GM19438 (cell line): ENCODE results near the gene KNSTRN.

Experiments used
- ATAC-seq: cut with Tn5 transposase; IDR thresholded peaks from one replicate; pipeline ENCODE4 v1.9.1; 2021; ENCODE audit warnings: low read depth; ENCODE audit not compliant: unreplicated experiment

KNSTRN gene

DNA sequence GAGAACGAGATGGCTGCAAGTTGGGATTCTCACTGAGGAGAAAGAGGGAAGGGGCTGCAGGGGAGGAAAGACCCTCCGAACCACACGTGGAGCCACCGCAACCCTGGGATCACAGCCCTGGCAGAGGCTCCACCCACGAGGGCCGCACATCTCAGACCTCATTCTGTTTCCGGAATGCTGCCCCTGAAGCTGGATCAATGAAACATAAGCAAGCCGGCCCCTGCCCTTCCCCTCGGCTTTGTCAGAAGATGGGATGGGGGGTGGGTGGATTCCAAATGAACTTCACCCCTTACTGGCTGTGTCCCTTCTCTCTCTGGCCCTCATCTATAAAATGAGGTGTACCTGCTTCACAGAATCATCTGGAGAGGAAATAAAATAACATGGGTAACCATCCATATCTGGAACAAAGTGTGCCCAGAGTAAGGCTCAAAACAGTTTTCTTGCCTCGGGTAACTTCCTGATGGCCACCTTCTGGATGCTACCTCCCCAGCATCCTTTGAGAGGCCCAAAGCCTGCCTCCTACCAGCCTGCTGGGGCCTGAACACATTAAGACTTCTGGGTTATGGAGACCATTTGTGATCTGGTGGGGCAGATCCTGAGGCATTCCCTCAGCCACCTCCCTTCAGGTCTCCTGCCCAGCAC, 37.2 kb upstream of the KNSTRN start:
- ATAC-seq, result no peak

DNA sequence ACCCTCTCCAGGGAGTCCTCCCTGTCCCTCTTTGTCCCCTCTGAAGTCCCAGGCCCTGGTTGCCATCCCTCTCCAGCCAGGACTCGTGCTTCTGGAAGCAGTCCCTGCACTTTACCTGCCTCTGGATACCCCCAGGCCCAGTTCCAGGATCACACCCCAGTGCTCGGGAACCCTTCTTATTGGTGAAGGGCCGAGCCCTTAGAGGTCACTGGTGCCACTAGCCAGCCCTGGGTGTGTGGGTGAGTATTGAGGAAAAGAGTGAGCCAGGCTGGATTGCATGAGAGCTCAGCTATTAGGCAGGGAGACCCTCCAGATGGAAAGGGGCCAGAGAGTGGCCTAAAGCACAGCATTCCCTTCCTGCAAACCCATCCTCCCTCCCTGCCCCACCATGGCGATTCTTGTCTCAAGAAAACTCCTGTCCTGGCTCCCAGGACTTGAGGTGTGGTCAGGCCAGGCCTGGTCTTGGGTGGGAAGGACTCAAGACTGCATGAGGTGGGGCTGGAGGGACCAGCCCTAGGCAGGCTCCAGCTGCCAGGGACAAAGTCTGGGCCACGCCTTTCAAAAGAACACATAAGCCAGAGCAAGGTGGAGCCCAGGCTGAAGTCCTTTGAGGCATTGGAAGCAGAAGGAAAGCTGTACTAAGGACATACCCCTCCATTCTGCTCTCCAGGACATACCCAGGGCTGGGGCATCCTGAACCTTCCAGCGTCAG, 36.5 kb upstream of the KNSTRN start:
- no peak for ATAC-seq

DNA sequence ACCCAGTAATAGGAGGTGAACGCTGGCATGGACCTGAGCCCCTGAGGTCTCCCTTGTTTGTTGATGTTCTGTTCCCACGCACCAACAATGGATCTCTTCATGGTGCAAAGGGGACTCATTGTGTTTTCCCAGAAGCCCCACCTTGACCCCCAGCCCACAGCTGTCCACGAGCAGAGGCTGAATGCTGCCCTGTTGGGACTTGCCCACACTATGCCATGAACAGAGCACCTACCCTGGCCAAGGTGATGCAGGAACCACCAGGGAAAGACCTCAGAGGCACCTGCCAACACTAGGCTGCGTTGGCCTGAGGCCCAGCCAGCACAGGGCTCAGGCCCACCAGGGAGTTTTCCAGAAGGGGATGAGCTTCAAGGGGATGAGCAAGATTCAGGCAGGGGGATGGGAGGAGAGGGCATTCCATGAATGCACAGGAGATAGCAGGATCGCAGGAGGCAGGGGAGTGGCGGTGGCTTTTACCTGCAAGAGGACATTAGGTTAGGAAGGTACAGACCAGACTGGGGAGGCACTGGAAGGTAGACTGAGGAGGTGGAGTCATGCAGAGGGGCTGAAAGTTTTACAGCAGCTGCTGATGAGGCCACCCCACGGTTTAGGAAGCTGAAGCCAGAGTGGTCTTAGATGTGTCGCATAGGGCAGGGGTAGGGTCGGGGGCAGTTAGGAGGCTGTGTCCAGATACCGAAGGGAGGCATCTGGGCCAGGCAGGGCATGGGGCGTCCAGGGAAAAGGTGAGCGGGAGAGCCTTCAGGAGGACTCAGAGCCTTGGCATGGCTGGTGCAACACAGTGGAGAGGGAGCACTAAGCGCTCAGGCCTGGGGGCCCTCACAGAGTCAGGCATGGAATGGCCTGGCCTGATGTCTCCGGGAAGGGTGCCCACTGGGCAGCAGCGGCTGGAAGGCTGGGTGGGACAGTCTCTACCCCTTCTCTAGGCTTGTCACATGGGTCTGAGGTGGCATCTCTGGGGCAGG, 35.7 kb upstream of the KNSTRN start:
- ATAC-seq, result no peak

DNA sequence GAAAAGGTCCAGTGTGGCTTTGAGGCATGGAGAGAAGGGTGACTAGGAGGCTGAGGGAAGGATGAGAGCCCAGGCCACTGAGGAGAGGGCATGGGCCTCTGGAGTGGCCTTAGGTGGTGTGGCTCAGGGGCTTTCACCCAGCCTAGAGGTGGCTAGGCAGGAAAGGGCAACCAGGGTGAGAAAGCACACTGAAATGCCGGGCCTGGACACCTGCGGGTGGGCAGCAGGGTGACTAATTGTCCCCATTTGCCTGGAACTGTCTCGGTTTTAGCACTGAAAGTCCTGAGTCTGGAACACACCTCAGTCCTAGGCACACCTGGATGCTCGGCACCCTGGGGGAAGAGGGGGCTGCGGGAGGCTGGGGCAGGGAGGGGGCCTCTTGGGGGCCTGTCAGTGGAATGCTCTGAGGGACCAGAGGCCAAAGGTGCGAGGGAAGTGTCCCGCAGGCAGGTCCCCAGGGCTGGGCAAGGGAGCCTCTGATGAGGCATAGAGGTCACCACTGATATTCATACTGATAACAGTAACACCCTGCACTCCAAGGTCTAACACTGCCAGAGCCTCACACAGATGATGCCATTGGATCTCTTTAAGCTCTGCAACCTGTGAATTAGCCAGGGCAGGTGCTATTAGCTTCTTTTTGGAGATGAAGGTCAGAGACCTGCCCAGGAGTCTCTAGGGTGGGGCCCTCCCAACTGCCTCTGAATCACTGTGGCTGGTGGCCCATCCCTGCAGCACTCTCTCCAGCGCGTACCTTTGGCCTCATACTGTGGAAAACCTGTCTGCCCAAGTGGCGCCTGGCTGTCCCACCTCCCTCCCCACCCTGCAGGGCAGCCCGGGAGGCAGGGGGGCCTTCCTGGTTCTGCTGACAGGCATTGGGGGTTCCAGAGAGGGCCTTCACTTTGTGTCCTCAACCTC, 34.7 kb upstream of the KNSTRN start:
- no peak for ATAC-seq

DNA sequence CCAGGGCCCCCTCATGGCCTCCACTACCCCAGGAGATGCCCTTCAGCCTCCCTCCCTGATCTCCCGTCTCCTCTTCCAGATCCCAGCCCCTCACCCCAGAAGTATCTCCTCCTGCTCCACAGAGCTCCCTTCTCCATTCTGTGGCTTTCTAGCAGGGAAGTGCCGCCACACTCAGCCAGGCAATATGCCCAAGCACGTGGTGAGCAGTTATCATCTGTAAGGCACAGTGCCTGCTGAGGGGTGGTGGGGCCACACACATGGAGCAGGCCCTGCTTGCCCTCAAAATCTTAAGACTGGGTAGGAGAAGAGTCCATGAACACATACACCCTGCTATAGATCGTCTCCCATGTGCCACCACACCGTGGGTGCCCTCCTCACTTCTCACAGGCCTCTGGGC, 34.0 kb upstream of the KNSTRN start:
- ATAC-seq, result no peak

DNA sequence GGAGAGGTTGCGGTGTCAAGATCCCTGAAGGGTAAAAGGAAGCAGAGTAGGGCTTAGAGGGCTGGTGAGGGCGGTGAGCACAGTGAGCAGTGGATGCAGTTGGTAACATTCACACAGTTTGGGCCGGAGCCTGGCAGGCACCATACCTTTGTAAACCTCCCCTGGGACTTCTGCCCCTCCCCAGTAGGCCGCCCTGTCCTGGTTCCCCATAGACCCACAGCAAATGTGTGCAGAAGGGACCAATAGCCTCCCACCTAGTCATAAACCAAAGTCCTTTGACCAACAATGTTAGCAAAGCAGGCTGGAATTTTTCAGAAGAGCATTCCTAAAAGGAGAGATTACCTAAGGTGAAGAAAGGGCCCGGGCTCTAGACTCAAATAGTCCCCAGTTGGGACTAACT, 33.4 kb upstream of the KNSTRN start:
- ATAC-seq, result no peak

DNA sequence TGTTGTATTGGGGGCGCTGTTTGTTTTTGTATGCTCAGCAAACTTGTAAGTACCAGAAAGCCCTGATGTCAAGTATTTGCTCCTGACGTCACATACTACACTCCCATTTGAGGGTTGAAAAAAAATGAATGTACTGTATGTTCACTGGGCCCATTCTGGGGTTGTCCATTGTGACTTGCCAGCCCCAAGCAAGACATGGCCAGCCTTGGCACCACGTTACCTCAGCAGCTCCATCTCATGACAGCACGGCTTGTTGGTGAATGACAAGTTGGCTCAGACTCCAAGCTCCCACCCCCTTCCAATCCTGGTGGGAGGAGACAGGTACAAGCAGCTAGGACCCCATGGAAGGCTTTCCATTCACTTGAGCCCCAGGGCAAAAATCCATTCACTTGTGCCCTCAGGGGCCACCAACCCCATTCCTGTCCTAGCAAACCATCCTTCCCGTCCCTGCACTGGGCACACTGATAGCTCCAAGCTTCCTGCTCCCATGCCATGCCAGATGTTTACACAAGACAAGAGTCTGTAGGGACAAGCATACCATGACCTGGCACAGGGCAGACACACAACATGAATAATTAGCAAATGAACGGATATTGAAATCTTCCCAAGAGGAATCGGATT, 30.1 kb upstream of the KNSTRN start:
- ATAC-seq, result no peak

DNA sequence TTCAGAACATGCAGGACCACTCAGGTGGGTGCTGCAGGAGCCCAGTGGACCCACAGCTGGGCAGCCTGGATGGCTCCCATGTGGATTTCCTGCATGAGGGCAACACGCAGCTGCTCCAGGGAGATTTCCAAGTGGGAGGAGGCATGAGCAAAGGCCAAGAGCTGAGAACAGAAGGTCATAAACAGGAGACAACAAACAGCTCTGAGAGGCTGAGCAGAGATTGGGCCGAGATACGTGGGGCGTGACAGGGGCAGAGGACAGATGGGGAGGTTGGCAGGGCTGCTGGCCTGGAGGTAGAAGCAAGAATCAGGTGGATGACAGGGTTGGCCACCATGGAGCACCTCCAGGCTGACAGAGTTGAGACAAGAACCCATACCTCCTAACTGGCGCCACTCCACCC, 28.8 kb upstream of the KNSTRN start:
- no peak for ATAC-seq

DNA sequence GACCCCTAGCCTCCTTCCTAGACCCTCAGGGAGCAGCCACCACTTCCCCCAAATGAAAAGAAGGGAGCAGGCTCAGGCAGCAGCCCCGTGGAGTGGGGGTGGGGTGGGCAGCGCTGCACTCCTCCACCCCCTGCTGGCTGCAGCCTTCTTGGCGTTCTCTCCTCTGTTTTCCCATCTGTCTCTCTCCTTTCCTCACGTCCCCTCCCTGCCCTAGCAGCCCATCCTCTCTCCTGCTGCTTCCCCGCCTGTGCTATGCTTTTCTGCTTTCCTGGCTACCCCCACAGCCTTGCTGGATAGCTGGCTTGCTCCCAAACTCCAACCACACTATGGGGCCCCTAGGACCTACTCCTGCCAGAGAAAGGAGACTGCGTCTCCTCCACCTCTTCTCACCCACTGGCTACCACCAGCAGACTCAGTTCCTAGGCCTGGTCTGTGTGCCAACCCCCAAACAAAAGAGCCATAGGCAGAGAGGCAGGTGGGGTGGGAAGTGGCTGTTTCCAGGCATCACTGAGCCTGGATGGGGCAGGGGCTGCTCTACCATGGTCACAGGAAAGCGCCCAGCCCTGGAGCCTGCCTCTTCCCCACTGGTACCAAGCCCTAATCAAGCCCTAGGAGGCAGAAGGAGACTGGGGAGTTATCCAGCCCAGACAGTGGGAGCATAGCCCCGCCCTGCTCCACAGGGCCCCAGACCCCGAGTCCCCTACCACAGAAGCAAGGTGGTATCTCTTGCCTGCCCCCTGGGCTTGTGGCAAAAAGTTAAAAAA, 27.9 kb upstream of the KNSTRN start:
- no peak for ATAC-seq

DNA sequence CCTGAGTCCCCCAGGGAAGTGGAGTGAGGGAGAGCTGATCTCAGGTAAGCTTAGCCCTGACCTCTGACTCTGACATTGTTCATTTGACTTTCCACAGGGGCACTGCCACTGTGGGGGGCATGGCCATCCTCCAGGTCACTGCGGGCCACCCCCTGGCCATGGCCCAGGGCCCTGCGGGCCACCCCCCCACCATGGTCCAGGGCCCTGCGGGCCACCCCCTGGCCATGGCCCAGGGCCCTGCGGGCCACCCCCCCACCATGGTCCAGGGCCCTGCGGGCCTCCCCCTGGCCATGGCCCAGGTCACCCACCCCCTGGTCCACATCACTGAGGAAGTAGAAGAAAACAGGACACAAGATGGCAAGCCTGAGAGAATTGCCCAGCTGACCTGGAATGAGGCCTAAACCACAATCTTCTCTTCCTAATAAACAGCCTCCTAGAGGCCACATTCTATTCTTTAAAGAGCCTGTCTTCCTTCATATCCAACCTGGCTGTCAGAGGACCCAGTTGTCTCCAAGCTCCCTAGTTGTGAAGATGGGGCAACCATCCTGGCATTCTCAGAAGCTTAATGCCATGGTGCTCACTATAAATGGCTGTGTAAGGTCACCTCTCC, 26.4 kb upstream of the KNSTRN start:
- no peak for ATAC-seq

DNA sequence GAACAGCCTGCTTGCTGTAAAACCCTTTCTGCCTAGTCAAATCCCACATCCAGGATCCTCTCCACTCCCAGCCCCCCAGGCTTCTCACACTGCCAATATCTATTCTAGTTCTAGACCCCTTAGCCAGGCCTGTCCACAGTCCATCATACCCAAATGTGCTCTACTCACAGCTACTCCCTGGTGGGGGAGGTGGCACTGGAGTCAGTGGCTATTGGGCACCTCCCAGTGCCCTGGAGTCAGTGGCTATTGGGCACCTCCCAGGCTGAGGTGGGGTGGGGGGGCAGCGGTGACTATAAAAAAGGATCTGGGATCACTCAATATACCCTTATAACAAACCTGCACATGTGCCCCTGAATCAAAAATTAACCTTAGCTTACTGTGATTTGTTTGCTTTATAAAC, 25.3 kb upstream of the KNSTRN start:
- no peak for ATAC-seq

DNA sequence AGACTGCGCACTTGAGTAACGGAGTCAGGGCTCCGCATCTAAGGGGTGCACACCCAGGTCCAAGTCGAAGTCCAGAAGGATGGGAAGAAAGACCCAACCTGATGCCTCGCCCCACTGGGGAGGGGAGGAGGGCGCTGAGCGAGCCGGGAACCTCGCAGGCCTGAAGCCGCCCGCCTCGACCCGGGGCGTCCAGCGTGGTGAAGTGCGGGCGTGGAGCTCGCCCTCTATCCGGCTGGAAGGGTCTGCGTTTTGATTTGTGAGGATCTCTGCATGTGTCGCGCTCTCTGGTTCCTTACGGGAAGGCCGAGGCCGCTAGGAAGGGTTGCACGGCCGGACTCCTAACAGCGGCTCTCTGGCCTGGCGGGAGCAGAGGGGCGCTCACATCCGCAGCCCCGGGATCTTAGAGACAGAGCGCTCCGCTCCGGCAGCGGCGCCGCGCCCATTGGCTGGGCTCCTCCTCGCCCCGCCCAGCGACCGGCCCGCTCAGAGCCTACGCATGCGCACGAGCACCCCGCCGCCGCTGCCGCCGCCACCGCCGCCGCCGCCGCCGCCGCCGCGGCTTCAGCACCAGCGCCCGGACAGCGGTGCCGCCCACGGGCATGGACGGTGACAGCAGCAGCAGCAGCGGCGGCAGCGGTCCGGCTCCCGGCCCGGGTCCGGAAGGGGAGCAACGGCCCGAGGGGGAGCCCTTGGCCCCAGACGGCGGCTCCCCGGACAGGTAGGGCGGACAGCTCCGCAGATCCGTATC, 24.6 kb upstream of the KNSTRN start, which contains the start of gene DISP2:
DISP2 (plus strand) TSS at position 497 of the 748 bp plus-strand sequence; CDS start at position 600, 103 bp downstream.
- peak; percentile 83 for ATAC-seq

DNA sequence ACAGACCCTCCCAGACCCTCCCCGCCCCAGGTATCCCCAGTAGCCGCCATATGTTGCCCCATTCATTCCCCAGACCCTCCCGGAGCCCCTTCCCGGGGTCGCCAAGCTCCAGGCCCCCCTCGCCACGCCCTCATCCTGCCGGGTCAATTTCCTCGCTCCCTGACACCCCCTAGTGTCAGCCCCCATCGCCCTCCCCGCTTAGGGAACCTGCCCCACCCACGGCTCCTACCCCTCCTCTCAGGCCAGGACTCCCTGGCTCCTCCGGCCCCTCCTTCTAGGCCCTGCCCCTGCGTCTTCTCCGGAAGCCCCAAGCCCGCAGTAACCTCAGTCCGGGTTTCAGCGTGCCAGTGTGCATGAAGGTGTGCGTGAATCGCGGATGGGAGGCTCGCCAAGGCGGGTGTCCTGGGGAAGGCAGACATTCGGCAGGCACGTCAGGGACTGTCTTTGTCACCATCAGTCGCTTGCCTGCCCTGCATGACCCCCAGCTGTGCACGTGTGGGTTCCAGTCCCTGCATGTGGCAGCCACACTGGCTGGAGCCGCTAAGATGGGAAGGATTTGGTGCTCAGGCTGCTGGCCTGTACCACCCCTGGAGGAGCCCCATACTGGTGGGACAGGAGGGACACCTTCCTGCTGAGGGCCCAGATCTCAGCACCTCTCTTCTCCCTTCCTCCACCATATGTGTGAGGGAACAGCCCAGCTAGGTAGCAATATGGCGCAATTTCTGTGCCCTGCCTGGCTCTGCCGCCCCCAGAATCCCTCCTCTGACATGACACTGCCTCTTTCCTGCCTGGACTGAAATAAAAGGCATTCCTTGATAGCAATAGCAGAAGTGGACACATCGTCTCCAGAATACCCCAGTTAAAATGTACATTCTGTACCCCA, 23.8 kb upstream of the KNSTRN start:
- ATAC-seq, result peak; percentile 27

DNA sequence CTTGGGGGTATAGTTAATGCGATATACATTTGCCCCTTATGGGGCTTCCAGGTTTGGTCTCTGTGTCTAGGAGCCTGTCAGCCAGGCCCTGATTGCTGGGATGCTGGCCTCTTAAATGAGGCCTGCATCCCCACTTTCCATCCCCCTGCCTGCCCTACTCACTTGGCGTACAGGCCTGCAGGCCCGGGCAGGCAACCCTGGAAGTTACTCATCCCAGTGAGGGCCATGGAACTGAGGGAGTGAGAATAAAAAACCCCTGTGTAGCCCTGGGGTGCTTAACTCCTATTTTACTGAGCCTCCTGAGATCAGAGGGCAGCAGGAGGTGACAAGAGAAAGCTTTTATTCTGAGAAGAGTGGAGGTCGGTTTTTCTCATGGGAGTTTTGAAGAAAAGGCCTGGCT, 22.5 kb upstream of the KNSTRN start:
- no peak for ATAC-seq

DNA sequence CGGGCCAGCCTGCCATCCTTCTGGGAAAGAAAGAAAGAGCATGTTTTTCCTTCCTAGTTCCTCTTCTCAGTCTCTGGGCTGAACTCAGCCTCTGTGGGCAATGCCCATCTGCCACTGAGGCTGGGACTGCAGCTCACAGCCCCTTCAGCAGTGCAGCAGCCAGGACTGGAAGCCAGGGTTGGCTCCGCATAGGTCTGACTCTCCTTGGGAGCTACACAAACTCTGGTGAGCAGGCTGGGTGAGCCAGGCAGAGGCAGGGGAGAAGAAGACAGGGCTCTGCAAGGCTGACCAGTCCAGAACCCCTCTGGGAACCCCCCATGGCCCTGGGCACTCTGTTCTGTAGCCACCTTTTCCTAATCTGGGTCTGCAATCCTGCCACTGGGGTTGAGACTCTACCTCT, 20.9 kb upstream of the KNSTRN start:
- no peak for ATAC-seq

DNA sequence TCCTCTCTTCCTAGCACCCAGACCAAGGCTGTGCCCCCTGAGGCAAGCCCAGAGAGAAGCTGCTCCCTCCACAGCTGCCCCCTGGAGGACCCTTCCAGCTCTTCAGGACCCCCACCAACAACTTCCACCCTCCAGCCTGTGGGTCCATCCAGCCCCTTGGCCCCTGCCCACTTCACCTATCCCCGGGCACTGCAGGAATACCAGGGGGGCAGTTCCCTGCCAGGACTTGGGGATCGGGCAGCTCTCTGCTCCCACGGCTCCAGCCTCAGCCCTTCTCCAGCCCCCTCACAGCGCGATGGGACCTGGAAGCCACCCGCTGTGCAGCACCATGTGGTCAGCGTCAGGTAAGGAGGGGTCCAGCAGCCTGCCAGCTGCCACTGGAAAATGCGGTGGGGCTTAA, 18.9 kb upstream of the KNSTRN start:
- no peak for ATAC-seq

DNA sequence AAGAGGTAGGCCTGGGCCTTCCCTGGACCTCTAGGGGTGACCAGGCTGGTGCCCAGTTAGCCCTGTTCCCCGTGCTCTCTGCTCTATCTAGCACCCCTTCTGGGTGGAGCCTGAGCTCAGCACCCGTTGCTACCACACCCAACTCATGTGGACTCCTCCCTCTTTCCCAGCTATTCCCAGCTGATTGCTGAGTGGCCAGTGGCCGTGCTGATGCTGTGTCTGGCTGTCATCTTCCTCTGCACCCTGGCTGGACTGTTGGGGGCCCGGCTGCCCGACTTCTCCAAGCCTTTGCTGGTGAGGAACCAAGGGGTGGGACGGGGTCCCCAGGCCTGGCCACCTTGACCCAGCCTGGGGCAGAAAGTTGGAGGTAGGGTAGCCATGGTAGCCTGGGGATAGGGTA, 18.3 kb upstream of the KNSTRN start:
- ATAC-seq, result no peak
